Activated T-helper 2 cell treated with anti-CD3 and anti-CD28 coated beads, Interferon-gamma antibody, Interleukin-2, Interleukin-4, amounts not matched to agents 10 μg/mL and 5 μg/mL and 100 μg/mL, durations not matched to agents 14 hours and 24 hours and 36 hours (primary cell): ENCODE results near the gene HEYL. TPM values are rescaled to one million over a fixed set of nuclear protein-coding genes. Genes with fewer than 3 reads are reported as not detected.

Source experiments
- DNase-seq: peaks from one replicate; pipeline ENCODE4 v3.0.0; 2021; ENCODE audit warnings: low spot score
- H3K27ac Mint-ChIP-seq: one replicate; pipeline ENCODE4 v1.8.0; 2021; ENCODE audit warnings: mixed read lengths
- H3K27me3 Mint-ChIP-seq: one replicate; pipeline ENCODE4 v1.8.0; 2021; ENCODE audit warnings: low read depth, mixed read lengths
- H3K36me3 Mint-ChIP-seq: one replicate; pipeline ENCODE4 v1.8.0; 2021; ENCODE audit warnings: low read depth, mixed read lengths
- H3K4me1 Mint-ChIP-seq: one replicate; pipeline ENCODE4 v1.8.0; 2021; ENCODE audit warnings: low read depth, mixed read lengths
- H3K4me3 Mint-ChIP-seq: one replicate; pipeline ENCODE4 v1.8.0; 2021; ENCODE audit warnings: low read depth, mild to moderate bottlenecking, moderate library complexity, mixed read lengths
- H3K9me3 Mint-ChIP-seq: one replicate; pipeline ENCODE4 v1.8.0; 2021; ENCODE audit warnings: mixed read lengths
- intact Hi-C: fragments of 100-400 bp; cut with micrococcal nuclease; formaldehyde crosslinking; loops from one replicate; pipeline ENCODE4 v1.15.1; 2023
- total RNA-seq: library from RNA; stranded (reverse); gene quantifications from 2 replicates; pipeline ENCODE4 v1.2.3, GENCODE V29; 2022

Gene HEYL
- total RNA-seq, 1 donor from 2014 or later, result 0.73 TPM

GRCh38 chr1:39676948-39677548 is 37.6 kb upstream of the HEYL start:
- H3K9me3 Mint-ChIP-seq, result no peaks in the 10 kb centered on the region
- intact Hi-C loops, result no loop called here
- no peak for DNase-seq
- H3K4me1 Mint-ChIP-seq, result peaks cover 6% of the 10 kb centered on the region
- H3K27me3 Mint-ChIP-seq, result peaks cover 32% of the 10 kb centered on the region
- no peak overlapping the region for H3K4me3 Mint-ChIP-seq
- no peaks in the 10 kb centered on the region for H3K36me3 Mint-ChIP-seq
- H3K27ac Mint-ChIP-seq, result no peak overlapping the region

- intact Hi-C loops, result no loop called here
- Mint-ChIP-seq H3K36me3 (no peaks in the 10 kb centered on the region), H3K9me3 (no peaks in the 10 kb centered on the region), H3K27me3 (peaks cover 28% of the 10 kb centered on the region), H3K27ac (no peak overlapping the region), H3K4me3 (no peak overlapping the region), H3K4me1 (no peaks in the 10 kb centered on the region)
- DNase-seq, result no peak
Observed at GRCh38 chr1:39675220-39675619, 35.8 kb upstream of the HEYL start.

GRCh38 chr1:39673215-39673614 is 33.8 kb upstream of the HEYL start:
- Mint-ChIP-seq H3K4me1 (peaks cover 3% of the 10 kb centered on the region), H3K36me3 (no peaks in the 10 kb centered on the region), H3K27me3 (peaks cover 28% of the 10 kb centered on the region), H3K4me3 (no peak overlapping the region), H3K9me3 (no peaks in the 10 kb centered on the region), H3K27ac (no peak overlapping the region)
- DNase-seq, result no peak
- intact Hi-C loops, result loop anchor here (2.0 kb wide), 1 partner anchor 48 kb away; no protein-coding TSS in a partner anchor

GRCh38 chr1:39672551-39672947 is 33.1 kb upstream of the HEYL start:
- H3K4me3 Mint-ChIP-seq, result peak overlapping the region; percentile 60

GRCh38 chr1:39671793-39672550 is 32.5 kb upstream of the HEYL start, which contains the start of gene NT5C1A:
NT5C1A (minus strand) TSS chr1:39672107; CDS start chr1:39672038, 69 bp downstream.
- intact Hi-C loops, result loop anchor here (2.0 kb wide), 1 partner anchor 49 kb away; no protein-coding TSS in a partner anchor
- H3K27me3 Mint-ChIP-seq, result peaks cover 28% of the 10 kb centered on the region
- H3K36me3 Mint-ChIP-seq, result no peaks in the 10 kb centered on the region
- no peak within 1 kb of the TSS for H3K27ac Mint-ChIP-seq
- peaks cover 14% of the 10 kb centered on the region for H3K4me1 Mint-ChIP-seq
- H3K4me3 Mint-ChIP-seq, result peak within 1 kb of the TSS; percentile 60
- H3K9me3 Mint-ChIP-seq, result no peaks in the 10 kb centered on the region
- peak; percentile 26 for DNase-seq

More at GRCh38 chr1:39672551-39672947, 33.1 kb upstream of the HEYL start:
- H3K4me1 Mint-ChIP-seq, result peaks cover 8% of the 10 kb centered on the region
- intact Hi-C loops, result loop anchor here (2.0 kb wide), 1 partner anchor 48 kb away; no protein-coding TSS in a partner anchor
- H3K9me3 Mint-ChIP-seq, result no peaks in the 10 kb centered on the region
- H3K36me3 Mint-ChIP-seq, result no peaks in the 10 kb centered on the region
- DNase-seq, result no peak
- no peak overlapping the region for H3K27ac Mint-ChIP-seq
- H3K27me3 Mint-ChIP-seq, result peaks cover 28% of the 10 kb centered on the region

GRCh38 chr1:39671433-39671792 is 32.0 kb upstream of the HEYL start:
- H3K4me3 Mint-ChIP-seq, result peak overlapping the region; percentile 15
- peaks cover 20% of the 10 kb centered on the region for H3K4me1 Mint-ChIP-seq
- no peaks in the 10 kb centered on the region for H3K36me3 Mint-ChIP-seq
- H3K27me3 Mint-ChIP-seq, result peaks cover 28% of the 10 kb centered on the region
- intact Hi-C loops, result no loop called here
- H3K9me3 Mint-ChIP-seq, result no peaks in the 10 kb centered on the region
- no peak overlapping the region for H3K27ac Mint-ChIP-seq
- DNase-seq, result no peak

- peaks cover 25% of the 10 kb centered on the region for H3K4me1 Mint-ChIP-seq
- H3K4me3 Mint-ChIP-seq, result no peak overlapping the region
Observed at GRCh38 chr1:39670689-39671088, 31.2 kb upstream of the HEYL start.

GRCh38 chr1:39668894-39669293 is 29.5 kb upstream of the HEYL start:
- Mint-ChIP-seq H3K9me3 (no peaks in the 10 kb centered on the region), H3K4me1 (peaks cover 25% of the 10 kb centered on the region), H3K27me3 (peaks cover 24% of the 10 kb centered on the region), H3K27ac (no peak overlapping the region), H3K4me3 (no peak overlapping the region), H3K36me3 (no peaks in the 10 kb centered on the region)
- intact Hi-C loops, result loop anchor here (10.0 kb wide), 1 partner anchor 474 kb away; no protein-coding TSS in a partner anchor
- DNase-seq, result no peak

More at GRCh38 chr1:39670689-39671088, 31.2 kb upstream of the HEYL start:
- DNase-seq, result no peak
- H3K36me3 Mint-ChIP-seq, result no peaks in the 10 kb centered on the region
- intact Hi-C loops, result no loop called here
- no peak overlapping the region for H3K27ac Mint-ChIP-seq
- H3K9me3 Mint-ChIP-seq, result no peaks in the 10 kb centered on the region
- peaks cover 28% of the 10 kb centered on the region for H3K27me3 Mint-ChIP-seq

GRCh38 chr1:39668111-39668510 is 28.7 kb upstream of the HEYL start:
- Mint-ChIP-seq H3K36me3 (no peaks in the 10 kb centered on the region), H3K4me3 (no peak overlapping the region), H3K27me3 (peaks cover 18% of the 10 kb centered on the region), H3K27ac (no peak overlapping the region), H3K9me3 (no peaks in the 10 kb centered on the region), H3K4me1 (peaks cover 25% of the 10 kb centered on the region)
- intact Hi-C loops, result loop anchor here (10.0 kb wide), 1 partner anchor 473 kb away; no protein-coding TSS in a partner anchor
- no peak for DNase-seq

- Mint-ChIP-seq H3K4me1 (peaks cover 25% of the 10 kb centered on the region), H3K4me3 (no peak overlapping the region), H3K36me3 (no peaks in the 10 kb centered on the region), H3K27me3 (peaks cover 15% of the 10 kb centered on the region), H3K9me3 (no peaks in the 10 kb centered on the region), H3K27ac (peak overlapping the region; percentile 65)
- peak; percentile 28 for DNase-seq
- intact Hi-C loops, result loop anchor here (2.0 to 10.0 kb wide), 2 partner anchors 36 to 472 kb away; no protein-coding TSS in a partner anchor
Observed at GRCh38 chr1:39666772-39667171, 27.3 kb upstream of the HEYL start.

GRCh38 chr1:39663559-39663958 is 24.1 kb upstream of the HEYL start:
- peaks cover 25% of the 10 kb centered on the region for H3K4me1 Mint-ChIP-seq
- no peak for DNase-seq
- intact Hi-C loops, result loop anchor here (10.0 kb wide), 1 partner anchor 469 kb away; no protein-coding TSS in a partner anchor

GRCh38 chr1:39662861-39663260 is 23.4 kb upstream of the HEYL start:
- peaks cover 22% of the 10 kb centered on the region for H3K4me1 Mint-ChIP-seq
- H3K36me3 Mint-ChIP-seq, result no peaks in the 10 kb centered on the region
- no peak overlapping the region for H3K4me3 Mint-ChIP-seq
- intact Hi-C loops, result loop anchor here (10.0 kb wide), 1 partner anchor 468 kb away; no protein-coding TSS in a partner anchor
- H3K27ac Mint-ChIP-seq, result no peak overlapping the region
- no peaks in the 10 kb centered on the region for H3K9me3 Mint-ChIP-seq
- peaks cover 2% of the 10 kb centered on the region for H3K27me3 Mint-ChIP-seq
- DNase-seq, result no peak

More at GRCh38 chr1:39663559-39663958, 24.1 kb upstream of the HEYL start:
- no peak overlapping the region for H3K4me3 Mint-ChIP-seq
- H3K36me3 Mint-ChIP-seq, result no peaks in the 10 kb centered on the region
- no peak overlapping the region for H3K27ac Mint-ChIP-seq
- H3K27me3 Mint-ChIP-seq, result peaks cover 2% of the 10 kb centered on the region
- no peaks in the 10 kb centered on the region for H3K9me3 Mint-ChIP-seq

GRCh38 chr1:39659538-39659937 is 20.1 kb upstream of the HEYL start:
- intact Hi-C loops, result no loop called here

More at GRCh38 chr1:39659538-39659937, 20.1 kb upstream of the HEYL start:
- peaks cover 2% of the 10 kb centered on the region for H3K27me3 Mint-ChIP-seq
- no peaks in the 10 kb centered on the region for H3K9me3 Mint-ChIP-seq
- no peak for DNase-seq
- H3K4me3 Mint-ChIP-seq, result no peak overlapping the region
- peaks cover 9% of the 10 kb centered on the region for H3K4me1 Mint-ChIP-seq
- H3K36me3 Mint-ChIP-seq, result no peaks in the 10 kb centered on the region
- H3K27ac Mint-ChIP-seq, result no peak overlapping the region
